B cell (primary cell): ENCODE data around the gene C14orf180. TPM values are rescaled to one million over a fixed set of nuclear protein-coding genes. Genes with fewer than 3 reads are reported as not detected.

Experiments
- ATAC-seq: fragments of 200-7000 bp; cut with Tn5 transposase; one replicate; pipeline ENCODE4 v1.10.0; 2021; ENCODE audit warnings: low read depth, mild to moderate bottlenecking, moderate number of reproducible peaks, moderate library complexity
- CTCF ChIA-PET: fragments of 350-600 bp; sonication (Branson Sonifier 250); formaldehyde crosslinking; loops from one replicate; lab custom pipeline; 2021; ENCODE audit warnings: antibody characterized with exemption, inconsistent platforms; lab: Charles Lee
- POLR2A ChIA-PET: fragments of 350-600 bp; sonication (Branson Sonifier 250); formaldehyde crosslinking; loops from one replicate; lab custom pipeline; 2021; ENCODE audit warnings: antibody characterized with exemption; lab: Charles Lee
- DNase-seq: peaks from one replicate; pipeline ENCODE4 v3.0.0; 2013
- H2AFZ ChIP-seq: 2 replicates; pipeline ENCODE4 v1.6.1; 2012; ENCODE audit warnings: mild to moderate bottlenecking, low read depth, low read length; ENCODE audit not compliant: insufficient read depth, poor library complexity, severe bottlenecking
- H3K27ac ChIP-seq, 2 donors: 1 replicate in 1 of 2; 2 replicates in 1 of 2; pipeline ENCODE4 v1.5.1; 2012 to 2013; ENCODE audit warnings: low read length in 2 of 2, mild to moderate bottlenecking in 2 of 2, moderate library complexity in 1 of 2
- H3K27me3 ChIP-seq, 4 experiments: fragments of 200-600 bp in 1 of 4; sonication (generic) in 1 of 4; replicated peaks in 1 of 4; 1 replicate in 2 of 4; 2 replicates in 2 of 4; pipeline versions ENCODE4 v1.6.1 to v1.7.0; 2013 to 2016; ENCODE audit warnings: low read length in 3 of 4, mild to moderate bottlenecking in 2 of 4, mixed read lengths in 1 of 4, moderate library complexity in 1 of 4; ENCODE audit not compliant: insufficient read depth in 4 of 4, control insufficient read depth in 3 of 4; ENCODE audit errors: control extremely low read depth in 1 of 4
- H3K36me3 ChIP-seq, 2 experiments: replicated peaks in 1 of 2; 1 replicate in 1 of 2; 2 replicates in 1 of 2; pipeline versions ENCODE4 v1.6.1 to v1.7.1; 2013; ENCODE audit warnings: low read length in 1 of 2; ENCODE audit not compliant: insufficient read depth in 2 of 2, control insufficient read depth in 1 of 2; ENCODE audit errors: control extremely low read depth in 1 of 2, extremely low read depth in 1 of 2
- H3K4me1 ChIP-seq, 2 donors: fragments of 200-600 bp in 1 of 2; sonication (generic) in 1 of 2; 1 replicate in 1 of 2; 2 replicates in 1 of 2; pipeline versions ENCODE4 v1.5.1 to v1.6.1; 2013 to 2017; ENCODE audit warnings: low read length in 2 of 2; ENCODE audit not compliant: control insufficient read depth in 2 of 2, insufficient read depth in 2 of 2
- H3K4me2 ChIP-seq: replicated peaks from 2 replicates; pipeline ENCODE3; 2012; ENCODE audit warnings: mild to moderate bottlenecking, low read depth, low read length; ENCODE audit not compliant: poor library complexity, severe bottlenecking
- H3K4me3 ChIP-seq, 5 experiments: fragments of 200-600 bp in 1 of 5; sonication (generic) in 1 of 5; 1 replicate in 3 of 5; 2 replicates in 2 of 5; pipeline versions ENCODE4 v1.5.1 to v1.7.0; 2011 to 2016; ENCODE audit warnings: low read length in 4 of 5, mild to moderate bottlenecking in 4 of 5, low read depth in 2 of 5, control low read depth in 1 of 5, moderate library complexity in 1 of 5; ENCODE audit not compliant: insufficient read depth in 1 of 5; ENCODE audit errors: control extremely low read depth in 1 of 5, extremely low read depth in 1 of 5
- H3K79me2 ChIP-seq: fragments of 200-600 bp; sonication (generic); one replicate; pipeline ENCODE4 v1.6.0; 2016; ENCODE audit warnings: low read length; ENCODE audit not compliant: control insufficient read depth, insufficient read depth
- H3K9ac ChIP-seq: fragments of 200-600 bp; sonication (generic); 2 replicates; pipeline ENCODE4 v1.6.1; 2017; ENCODE audit warnings: mild to moderate bottlenecking, low read length, moderate library complexity
- H3K9me3 ChIP-seq, 3 donors: one replicate each; pipeline versions ENCODE4 v1.6.1 to v1.7.1; 2013; ENCODE audit warnings: low read length in 2 of 3; ENCODE audit not compliant: control insufficient read depth in 2 of 3, insufficient read depth in 1 of 3; ENCODE audit errors: control extremely low read depth in 1 of 3
- H4K20me1 ChIP-seq: 2 replicates; pipeline ENCODE4 v1.6.0; 2012; ENCODE audit warnings: mild to moderate bottlenecking, low read length; ENCODE audit not compliant: insufficient read depth, control insufficient read depth, poor library complexity, severe bottlenecking
- H3K27ac Mint-ChIP-seq: one replicate; pipeline ENCODE4 v1.8.0; 2021; ENCODE audit warnings: mixed read lengths
- H3K27me3 Mint-ChIP-seq: one replicate; pipeline ENCODE4 v1.8.0; 2021; ENCODE audit warnings: mixed read lengths
- H3K4me1 Mint-ChIP-seq: one replicate; pipeline ENCODE4 v1.8.0; 2021; ENCODE audit warnings: mixed read lengths
- H3K4me3 Mint-ChIP-seq: one replicate; pipeline ENCODE4 v1.8.0; 2021; ENCODE audit warnings: mixed read lengths
- H3K9me3 Mint-ChIP-seq: one replicate; pipeline ENCODE4 v1.8.0; 2022; ENCODE audit warnings: mixed read lengths; ENCODE audit not compliant: insufficient read depth
- CTCF ChIP-seq: fragments of 200-600 bp; IDR thresholded peaks from one replicate; pipeline ENCODE4 v1.8.0; 2022; ENCODE audit warnings: antibody characterized with exemption, mild to moderate bottlenecking
- EZH2 ChIP-seq: IDR thresholded peaks from 2 replicates; pipeline ENCODE4 v1.6.1; 2012; ENCODE audit warnings: borderline replicate concordance, low read depth, mild to moderate bottlenecking, moderate library complexity, low read length; ENCODE audit not compliant: insufficient read depth, poor library complexity, severe bottlenecking
- WGBS: methylation state at CpG from one replicate; pipeline ENCODE4 v1.1.5; 2013; ENCODE audit warnings: missing lambda C conversion rate; ENCODE audit not compliant: insufficient coverage; 5-methylcytosine and 5-hydroxymethylcytosine counted together
- intact Hi-C: fragments of 100-400 bp; cut with micrococcal nuclease; formaldehyde crosslinking; loops from one replicate; pipeline ENCODE4 v1.10.0; 2022
- polyA plus RNA-seq: library from polyadenylated mRNA; depleted of rRNA; stranded (reverse); fragments of >200 nt; gene quantifications from 2 replicates; pipeline ENCODE4 v1.2.3, GENCODE V29; 2012
- total RNA-seq, 2 donors: library from RNA; stranded (reverse); fragments of 120-200 nt in 1 of 2; gene quantifications; 1 replicate in 1 of 2; 2 replicates in 1 of 2; pipeline versions ENCODE4 v1.2.3 to v1.2.4, GENCODE V29; 2013 to 2022

The C14orf180 gene
- total and polyA plus RNA-seq, 2 donors (not counting 1 experiment from before 2014, with no cell fraction given): not detected

- CTCF ChIA-PET: no interaction called here
Measured at GRCh38 chr14:104599446-104599845, 19.9 kb downstream of the C14orf180 start.

GRCh38 chr14:104600141-104600643 lies 20.6 kb downstream of the C14orf180 start:
- no peaks in the 10 kb centered on the region for H3K4me1 ChIP-seq
- Mint-ChIP-seq H3K4me1 (peaks cover 2% of the 10 kb centered on the region), H3K9me3 (no peaks in the 10 kb centered on the region), H3K27me3 (peaks cover 31% of the 10 kb centered on the region), H3K4me3 (no peak overlapping the region), H3K27ac (no peak overlapping the region)
- WGBS: 29% methylated on average over 14 of the region's 14 CpGs
- intact Hi-C loops: no loop called here
- no peaks in the 10 kb centered on the region for H3K36me3 ChIP-seq
- no peak overlapping the region for H3K4me3 ChIP-seq
- H3K27me3 ChIP-seq: peaks cover 0 to 39% (median 2%) of the 10 kb centered on the region in 4 experiments
- H3K27ac ChIP-seq: no peak overlapping the region
- H3K79me2 ChIP-seq: no peaks in the 10 kb centered on the region
- no peaks in the 10 kb centered on the region for H4K20me1 ChIP-seq
- ChIA-PET POLR2A (no interaction called here), CTCF (no interaction called here)
- TF ChIP-seq CTCF: no peak
- TF ChIP-seq EZH2: no peak
- no peak overlapping the region for H3K9ac ChIP-seq
- H2AFZ ChIP-seq: no peak overlapping the region
- DNase-seq: no peak
- no peak overlapping the region for H3K4me2 ChIP-seq
- no peak for ATAC-seq
- peaks cover 0 to 5% (median 0%) of the 10 kb centered on the region in 3 donors for H3K9me3 ChIP-seq

More at GRCh38 chr14:104599446-104599845, 19.9 kb downstream of the C14orf180 start:
- WGBS: 96% methylated on average over 7 of the region's 7 CpGs
- no peak for DNase-seq
- no peaks in the 10 kb centered on the region for H3K9me3 ChIP-seq
- ATAC-seq: no peak
- no peak for TF ChIP-seq CTCF
- no peak for TF ChIP-seq EZH2
- H3K27me3 ChIP-seq: peaks cover 0 to 34% (median 0%) of the 10 kb centered on the region in 4 experiments
- H3K27ac Mint-ChIP-seq: no peak overlapping the region
- H3K4me3 ChIP-seq: no peak overlapping the region
- no peaks in the 10 kb centered on the region for H3K9me3 Mint-ChIP-seq
- H3K27me3 Mint-ChIP-seq: peaks cover 26% of the 10 kb centered on the region
- no peak overlapping the region for H3K4me2 ChIP-seq
- intact Hi-C loops: no loop called here
- POLR2A ChIA-PET: no interaction called here
- no peaks in the 10 kb centered on the region for H3K4me1 ChIP-seq
- H3K79me2 ChIP-seq: no peaks in the 10 kb centered on the region
- H3K36me3 ChIP-seq: no peaks in the 10 kb centered on the region
- H2AFZ ChIP-seq: no peak overlapping the region
- no peak overlapping the region for H3K27ac ChIP-seq
- H3K4me1 Mint-ChIP-seq: peaks cover 2% of the 10 kb centered on the region
- H3K9ac ChIP-seq: no peak overlapping the region
- no peak overlapping the region for H3K4me3 Mint-ChIP-seq
- H4K20me1 ChIP-seq: no peaks in the 10 kb centered on the region
